Nephron (organoid): ENCODE measurements around the gene PSMG3.

Experiments used
- H3K27ac Mint-ChIP-seq, 3 experiments: 2 replicates each; pipeline ENCODE4 v1.8.0; 2020; ENCODE audit warnings: mixed read lengths in 3 of 3, mild to moderate bottlenecking in 2 of 3, moderate library complexity in 1 of 3
- H3K27me3 Mint-ChIP-seq: 2 replicates; pipeline ENCODE4 v1.8.0; 2021; ENCODE audit warnings: low read depth, mild to moderate bottlenecking, moderate library complexity, mixed read lengths
- H3K36me3 Mint-ChIP-seq: 2 replicates; pipeline ENCODE4 v1.8.0; 2020; ENCODE audit warnings: low read depth, mixed read lengths
- H3K4me1 Mint-ChIP-seq: 2 replicates; pipeline ENCODE4 v1.8.0; 2020; ENCODE audit warnings: mixed read lengths
- H3K4me3 Mint-ChIP-seq, 3 experiments: 2 replicates each; pipeline ENCODE4 v1.8.0; 2020; ENCODE audit warnings: mild to moderate bottlenecking in 3 of 3, mixed read lengths in 3 of 3, moderate library complexity in 2 of 3
- H3K9me3 Mint-ChIP-seq: 2 replicates; pipeline ENCODE4 v1.8.0; 2020; ENCODE audit warnings: mixed read lengths
- CTCF ChIP-seq, 3 experiments: fragments of 200-600 bp; sonication (generic); IDR thresholded peaks; one replicate each; pipeline ENCODE4 v1.5.0; 2021; ENCODE audit warnings: antibody characterized with exemption in 3 of 3; ENCODE audit not compliant: unreplicated experiment in 3 of 3

Gene PSMG3

GRCh38 chr7:1539181-1539881 lies 30.5 kb downstream of the PSMG3 start:
- Mint-ChIP-seq H3K27ac (no peak overlapping the region), H3K27me3 (peaks cover 4% of the 10 kb centered on the region)

GRCh38 chr7:1538544-1539180 lies 31.2 kb downstream of the PSMG3 start:
- Mint-ChIP-seq H3K4me3 (no peak overlapping the region), H3K36me3 (no peaks in the 10 kb centered on the region), H3K27ac (no peak overlapping the region), H3K4me1 (peaks cover 22% of the 10 kb centered on the region), H3K27me3 (peaks cover 4% of the 10 kb centered on the region), H3K9me3 (no peaks in the 10 kb centered on the region)
- TF ChIP-seq CTCF (IDR thresholded peaks at IDR 0.05; ENCODE audit: unreplicated experiment in 3 of 3): no peak

More at GRCh38 chr7:1539181-1539881, 30.5 kb downstream of the PSMG3 start:
- Mint-ChIP-seq H3K4me3 (no peak overlapping the region), H3K36me3 (no peaks in the 10 kb centered on the region), H3K4me1 (peaks cover 22% of the 10 kb centered on the region), H3K9me3 (no peaks in the 10 kb centered on the region)
- no peak for TF ChIP-seq CTCF (IDR thresholded peaks at IDR 0.05; ENCODE audit: unreplicated experiment in 3 of 3)

GRCh38 chr7:1537535-1538412 lies 32.1 kb downstream of the PSMG3 start:
- peak overlapping the region; percentile 91 to 98 (median 92) for H3K27ac Mint-ChIP-seq
- peak overlapping the region; percentile 71 to 85 (median 81) for H3K4me3 Mint-ChIP-seq
- TF ChIP-seq CTCF (IDR thresholded peaks at IDR 0.05; ENCODE audit: unreplicated experiment in 3 of 3): no peak
- peaks cover 9% of the 10 kb centered on the region for H3K27me3 Mint-ChIP-seq
- no peaks in the 10 kb centered on the region for H3K9me3 Mint-ChIP-seq
- no peaks in the 10 kb centered on the region for H3K36me3 Mint-ChIP-seq
- H3K4me1 Mint-ChIP-seq: peaks cover 24% of the 10 kb centered on the region

- no peaks in the 10 kb centered on the region for H3K9me3 Mint-ChIP-seq
- H3K36me3 Mint-ChIP-seq: no peaks in the 10 kb centered on the region
- no peak for TF ChIP-seq CTCF (IDR thresholded peaks at IDR 0.05; ENCODE audit: unreplicated experiment in 3 of 3)
Measured at GRCh38 chr7:1536743-1537534, 32.9 kb downstream of the PSMG3 start.

GRCh38 chr7:1536455-1536742 lies 33.4 kb downstream of the PSMG3 start:
- H3K27ac Mint-ChIP-seq: peak overlapping the region; percentile 59 to 62 (median 60)
- peak overlapping the region; percentile 1 to 74 (median 19) for H3K4me3 Mint-ChIP-seq
- peaks cover 23% of the 10 kb centered on the region for H3K27me3 Mint-ChIP-seq
- no peaks in the 10 kb centered on the region for H3K36me3 Mint-ChIP-seq
- no peak for TF ChIP-seq CTCF (IDR thresholded peaks at IDR 0.05; ENCODE audit: unreplicated experiment in 3 of 3)
- no peaks in the 10 kb centered on the region for H3K9me3 Mint-ChIP-seq
- peaks cover 27% of the 10 kb centered on the region for H3K4me1 Mint-ChIP-seq

More at GRCh38 chr7:1536743-1537534, 32.9 kb downstream of the PSMG3 start:
- Mint-ChIP-seq H3K27ac (peak overlapping the region; percentile 59 to 62 (median 60)), H3K4me1 (peaks cover 22% of the 10 kb centered on the region), H3K4me3 (peak overlapping the region; percentile 19 to 74 (median 19)), H3K27me3 (peaks cover 17% of the 10 kb centered on the region)
